Activated T-cell treated with anti-CD3 and anti-CD28 coated beads, Interleukin-2, amount 50 U/mL, for 72 hours (primary cell): Measurements from ENCODE around the gene BCL2L14. TPM values are rescaled to one million over a fixed set of nuclear protein-coding genes. Genes with fewer than 3 reads are reported as not detected.
A peak's percentile ranks its signal among the peaks of the same experiment; 100 is the strongest.
"Not testable (repeated sequence)": the region's sequence is repeated elsewhere in the genome, so short reads cannot be mapped to it uniquely, and the experiment has no call there.

Source experiments
- ATAC-seq, 2 donors: fragments of 150-1000 bp; cut with Tn5 transposase; replicated peaks in 1 of 2; 2 replicates each; pipeline ENCODE4 v1.10.0; 2021; ENCODE audit warnings: moderate library complexity in 2 of 2, mild to moderate bottlenecking in 1 of 2
- DNase-seq, 2 donors: peaks; one replicate each; pipeline ENCODE4 v3.0.0; 2021 to 2022; ENCODE audit warnings: mixed read lengths in 1 of 2
- H3K27ac Mint-ChIP-seq: one replicate; pipeline ENCODE4 v1.8.0; 2022; ENCODE audit warnings: mild to moderate bottlenecking, moderate library complexity, mixed read lengths
- H3K27me3 Mint-ChIP-seq: one replicate; pipeline ENCODE4 v1.8.0; 2022; ENCODE audit warnings: low read depth, mixed read lengths
- H3K36me3 Mint-ChIP-seq, 2 donors: one replicate each; pipeline ENCODE4 v1.8.0; 2022; ENCODE audit warnings: mixed read lengths in 2 of 2, mild to moderate bottlenecking in 1 of 2; ENCODE audit not compliant: insufficient read depth in 2 of 2
- H3K4me1 Mint-ChIP-seq: one replicate; pipeline ENCODE4 v1.8.0; 2022; ENCODE audit warnings: low read depth, mixed read lengths
- H3K4me3 Mint-ChIP-seq, 2 donors: one replicate each; pipeline ENCODE4 v1.8.0; 2022; ENCODE audit warnings: mild to moderate bottlenecking in 2 of 2, mixed read lengths in 2 of 2, moderate library complexity in 2 of 2
- H3K9me3 Mint-ChIP-seq, 2 donors: one replicate each; pipeline ENCODE4 v1.8.0; 2022; ENCODE audit warnings: mixed read lengths in 2 of 2
- total RNA-seq, 2 donors: library from RNA; stranded (reverse); gene quantifications; one replicate each; pipeline ENCODE4 v1.2.3, GENCODE V29; 2022

The BCL2L14 gene
- total RNA-seq, 2 donors from 2014 or later = 3.2 to 6.0 TPM

DNA sequence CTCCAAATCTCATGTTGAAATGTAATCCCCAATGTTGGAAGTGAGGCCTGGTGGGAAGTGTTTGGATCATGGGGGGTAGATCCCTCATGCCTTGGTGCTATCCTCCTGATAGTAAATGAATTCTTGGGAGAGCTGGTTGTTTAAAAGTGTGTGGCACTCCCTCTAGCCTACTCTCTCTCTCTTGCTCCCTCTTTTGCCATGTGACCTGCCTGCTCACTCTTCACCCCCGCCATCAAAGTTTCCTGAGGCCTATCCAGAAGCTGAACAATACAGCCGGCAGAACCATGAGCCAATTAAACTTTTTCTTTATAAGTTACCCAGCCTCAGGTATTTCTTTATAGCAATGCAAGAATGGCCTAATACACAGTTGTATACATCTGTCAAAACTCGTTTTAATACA is 62.5 kb downstream of the BCL2L14 start:
- Mint-ChIP-seq H3K4me3 (no peak overlapping the region), H3K4me1 (no peaks in the 10 kb centered on the region), H3K27ac (no peak overlapping the region), H3K36me3 (no peaks in the 10 kb centered on the region), H3K27me3 (no peaks in the 10 kb centered on the region), H3K9me3 (no peaks in the 10 kb centered on the region)
- no peak for ATAC-seq
- DNase-seq = no peak

DNA sequence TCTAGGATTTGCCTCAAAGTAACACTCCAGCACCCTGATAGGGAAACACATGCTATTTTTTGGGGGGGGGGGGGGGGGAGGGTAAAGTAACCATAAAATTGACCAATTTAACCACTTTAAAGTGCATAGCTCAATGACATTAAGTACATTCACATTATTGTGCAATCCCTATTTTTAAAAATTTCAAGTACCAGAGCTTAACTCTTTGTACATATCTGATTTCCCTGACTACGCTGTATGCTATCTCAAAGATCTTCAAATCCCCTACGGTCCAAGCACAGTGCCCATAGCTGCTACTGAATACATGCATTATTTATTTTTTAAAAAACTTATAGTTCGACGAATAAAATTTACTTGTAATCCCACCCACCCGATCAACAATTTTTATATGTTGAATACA is 63.0 kb downstream of the BCL2L14 start:
- no peaks in the 10 kb centered on the region for H3K36me3 Mint-ChIP-seq
- H3K4me3 Mint-ChIP-seq = no peak overlapping the region
- DNase-seq (no peak), ATAC-seq (no peak)
- H3K4me1 Mint-ChIP-seq = no peaks in the 10 kb centered on the region
- H3K27ac Mint-ChIP-seq = no peak overlapping the region
- H3K9me3 Mint-ChIP-seq = no peaks in the 10 kb centered on the region
- H3K27me3 Mint-ChIP-seq = no peaks in the 10 kb centered on the region

DNA sequence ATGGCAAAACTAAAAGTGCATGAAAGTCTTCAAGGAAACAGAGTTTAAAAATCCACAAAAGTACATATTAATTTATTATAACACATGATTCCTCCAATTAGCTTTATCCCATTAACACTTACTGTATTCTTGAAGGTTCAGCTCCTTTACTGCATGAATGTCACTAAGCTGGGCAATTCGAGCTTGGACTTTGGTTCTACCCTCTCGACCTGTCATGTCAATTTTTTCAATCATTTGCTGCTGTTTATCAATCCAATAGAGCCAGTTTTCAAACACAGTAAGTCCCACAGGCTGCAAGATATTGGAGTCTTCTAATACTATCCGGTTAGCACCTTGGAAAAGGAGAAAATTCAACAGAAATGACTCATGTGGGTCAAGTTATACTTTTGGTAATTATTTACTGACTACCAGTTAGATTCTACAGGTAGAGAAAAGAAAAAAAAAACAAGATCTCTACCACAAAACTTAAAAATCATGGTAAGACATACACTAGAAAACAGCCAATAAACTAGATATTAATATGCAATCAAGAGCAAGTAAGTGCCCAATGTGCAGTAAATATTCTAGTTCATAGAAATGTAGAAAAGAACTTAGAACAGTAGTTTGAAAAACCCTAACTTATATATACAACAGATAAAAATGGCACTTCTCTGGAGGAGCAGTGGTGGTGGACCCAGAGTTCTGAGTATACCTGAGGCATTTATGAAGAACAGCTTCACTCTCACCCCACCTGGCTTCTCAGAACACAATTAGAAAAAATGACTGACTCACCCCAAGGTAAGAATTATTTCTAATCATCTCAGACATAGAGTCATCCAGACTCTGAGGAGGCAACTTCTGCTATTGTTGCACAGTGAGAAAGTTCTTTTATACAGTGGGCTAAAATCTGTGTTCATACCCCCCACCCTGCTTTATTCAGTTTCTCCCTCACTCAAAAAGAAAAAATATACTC is 67.7 kb downstream of the BCL2L14 start:
- no peak overlapping the region for H3K4me3 Mint-ChIP-seq
- no peaks in the 10 kb centered on the region for H3K27me3 Mint-ChIP-seq
- H3K4me1 Mint-ChIP-seq = no peaks in the 10 kb centered on the region
- no peaks in the 10 kb centered on the region for H3K36me3 Mint-ChIP-seq
- ATAC-seq (no peak), DNase-seq (no peak)
- H3K27ac Mint-ChIP-seq = peak overlapping the region; percentile 67
- no peaks in the 10 kb centered on the region for H3K9me3 Mint-ChIP-seq

DNA sequence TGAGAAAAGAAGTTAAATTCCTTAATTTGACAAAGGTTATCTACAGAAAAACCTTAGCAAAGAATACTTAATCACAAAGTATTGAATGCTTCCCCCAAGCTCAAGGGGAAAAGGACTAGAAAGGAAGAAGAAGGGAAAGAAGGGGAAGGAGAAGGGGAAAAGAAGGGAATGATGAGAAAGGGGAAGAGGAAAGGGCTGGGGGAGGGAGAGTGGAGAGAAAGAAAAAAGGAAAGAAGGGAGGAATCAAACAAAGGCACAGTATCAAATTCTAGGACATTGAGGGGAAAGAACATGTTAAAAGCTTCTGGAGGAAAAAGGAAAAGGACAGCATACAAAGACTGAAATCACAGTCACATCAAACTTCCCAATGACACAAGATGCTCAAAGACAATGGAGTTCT is 70.3 kb downstream of the BCL2L14 start:
- H3K4me1 Mint-ChIP-seq = no peaks in the 10 kb centered on the region
- no peak overlapping the region for H3K4me3 Mint-ChIP-seq
- H3K27me3 Mint-ChIP-seq = no peaks in the 10 kb centered on the region
- no peaks in the 10 kb centered on the region for H3K36me3 Mint-ChIP-seq
- H3K27ac Mint-ChIP-seq = no peak overlapping the region
- DNase-seq (no peak), ATAC-seq (no peak)
- H3K9me3 Mint-ChIP-seq = no peaks in the 10 kb centered on the region

DNA sequence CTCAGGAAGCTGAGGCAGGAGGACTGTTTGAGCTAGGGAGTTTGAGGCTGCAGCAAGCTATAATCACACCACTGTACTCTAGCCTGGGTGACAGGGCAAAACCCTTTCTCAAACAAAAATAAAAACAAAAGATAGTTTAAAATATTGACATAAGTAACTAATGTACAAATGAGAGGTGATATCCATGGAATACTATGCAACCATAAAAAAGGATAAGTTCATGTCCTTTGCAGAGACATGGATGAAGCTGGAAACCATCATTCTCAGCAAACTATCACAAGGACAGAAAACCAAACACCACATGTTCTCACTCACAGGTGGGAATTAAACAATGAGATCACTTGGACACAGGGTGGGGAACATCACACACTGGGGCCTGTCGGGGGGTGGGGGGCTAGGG is 73.8 kb downstream of the BCL2L14 start:
- not testable (repeated sequence) for H3K9me3 Mint-ChIP-seq, H3K27ac Mint-ChIP-seq, H3K4me3 Mint-ChIP-seq, DNase-seq, H3K27me3 Mint-ChIP-seq, H3K4me1 Mint-ChIP-seq, ATAC-seq, H3K36me3 Mint-ChIP-seq

DNA sequence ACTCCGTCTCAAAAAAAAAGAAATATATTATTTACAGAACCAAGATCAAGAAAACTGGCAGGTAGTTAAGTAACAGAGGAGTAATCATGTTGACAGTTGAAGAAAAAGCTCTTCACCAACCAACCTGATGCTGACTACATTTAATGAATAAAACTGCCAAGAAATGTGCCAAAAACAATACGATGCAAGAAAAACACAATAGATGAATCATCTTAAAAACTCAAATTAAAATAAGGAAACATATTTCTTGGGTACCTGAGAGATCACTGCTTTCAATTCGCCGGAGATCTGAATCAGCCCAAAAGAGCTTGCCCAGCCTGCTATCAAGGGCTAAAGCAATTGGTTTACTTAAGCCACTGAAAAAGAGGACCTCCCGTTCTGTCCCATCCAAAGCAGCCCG is 76.4 kb downstream of the BCL2L14 start:
- DNase-seq (no peak), ATAC-seq (no peak)
- no peaks in the 10 kb centered on the region for H3K27me3 Mint-ChIP-seq
- no peak overlapping the region for H3K4me3 Mint-ChIP-seq
- H3K9me3 Mint-ChIP-seq = no peaks in the 10 kb centered on the region
- H3K27ac Mint-ChIP-seq = no peak overlapping the region
- no peaks in the 10 kb centered on the region for H3K4me1 Mint-ChIP-seq
- no peaks in the 10 kb centered on the region for H3K36me3 Mint-ChIP-seq

Other genes with a start within 250 kb of the BCL2L14 start
- 1 to 10 TPM; 2.6 to 3.7 TPM for gene LRP6, start 196.1 kb downstream of the BCL2L14 start, total RNA-seq